Femur (tissue), 1 donor: ENCODE results near the gene ZNF512B.
"Not testable (repeated sequence)": the region's sequence is repeated elsewhere in the genome, so short reads cannot be mapped to it uniquely, and the experiment has no call there.

Experiments
- DNase-seq: peaks from one replicate; pipeline ENCODE4 v3.0.0-alpha.2; 2017

The ZNF512B gene

DNA sequence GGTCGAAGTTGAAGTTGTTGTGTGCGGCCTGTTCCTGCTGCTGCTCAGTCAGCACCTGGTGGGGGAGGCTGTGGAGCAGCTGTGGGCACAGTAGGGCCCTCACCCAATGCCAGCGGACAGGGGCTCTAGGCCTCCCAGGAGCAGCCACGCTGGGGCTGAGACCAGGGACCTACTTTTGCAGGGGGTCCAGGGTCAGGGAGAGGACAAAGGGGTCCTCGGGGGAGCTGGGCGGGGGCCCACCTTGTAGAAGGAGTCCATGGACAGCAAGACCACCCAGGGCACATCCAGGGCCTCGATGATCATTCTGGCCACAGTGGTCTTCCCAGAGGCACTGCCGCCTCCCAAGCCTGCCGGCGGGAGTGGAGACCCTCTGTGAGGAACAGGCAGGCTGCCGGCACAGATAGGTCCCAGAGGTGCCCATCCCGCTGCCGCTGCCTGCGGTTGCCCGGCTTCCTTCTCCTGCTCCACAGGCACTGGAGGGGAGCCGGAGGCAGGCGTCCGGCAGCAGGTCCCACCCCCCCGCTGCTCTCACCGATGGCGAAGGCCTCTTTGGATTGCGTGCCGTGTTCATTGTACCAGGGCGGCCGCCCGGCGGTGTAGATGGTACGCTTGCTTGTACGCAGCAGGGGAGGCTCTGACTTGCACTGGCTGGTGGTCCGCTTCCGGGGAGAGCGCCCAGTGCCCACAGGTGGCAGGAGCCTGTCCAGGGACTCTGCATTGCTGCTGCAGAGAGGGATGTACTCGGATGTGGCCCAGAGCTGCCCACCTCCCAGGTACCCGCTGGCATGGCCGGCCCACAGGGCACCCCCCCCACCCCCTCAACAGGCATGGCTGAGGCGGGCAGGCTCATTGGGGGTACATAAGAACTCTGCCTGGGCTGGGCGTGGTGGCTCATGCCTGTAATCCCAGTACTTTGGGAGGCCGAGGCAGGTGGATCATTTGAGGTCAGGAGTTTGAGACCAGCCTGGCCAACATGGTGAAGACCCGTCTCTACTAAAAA lies 23.5 kb downstream of the ZNF512B start:
- no peak for DNase-seq

DNA sequence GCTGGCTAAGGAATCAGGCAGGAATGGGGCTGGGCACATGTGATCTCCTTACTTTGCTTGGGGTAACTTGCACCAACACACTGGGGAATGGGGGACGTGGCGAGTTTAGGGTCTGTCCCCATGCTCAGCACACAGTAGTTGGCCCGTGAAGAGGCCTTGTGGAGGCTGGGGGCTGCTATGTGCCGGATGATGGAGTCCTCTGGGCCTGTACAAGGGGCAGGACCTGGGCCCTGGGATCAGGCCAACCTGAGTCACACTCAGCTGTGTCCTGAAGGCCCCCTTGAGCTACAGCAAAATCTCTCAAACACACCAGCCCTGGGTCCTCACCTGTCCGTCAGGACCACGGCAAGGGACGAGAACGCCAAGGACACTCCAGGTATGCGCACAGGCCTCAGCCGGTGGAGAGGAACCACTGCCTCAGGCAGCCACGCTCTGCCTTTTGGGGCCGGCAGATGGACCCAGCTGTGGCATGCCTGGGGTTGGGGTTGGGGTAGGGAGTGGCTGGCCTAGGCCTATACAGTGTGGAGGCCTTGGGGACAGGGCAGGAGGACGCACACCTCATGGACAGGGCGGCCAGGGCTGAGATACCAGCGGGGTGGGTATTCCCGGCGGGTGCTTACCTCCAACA lies 24.6 kb downstream of the ZNF512B start:
- no peak for DNase-seq

DNA sequence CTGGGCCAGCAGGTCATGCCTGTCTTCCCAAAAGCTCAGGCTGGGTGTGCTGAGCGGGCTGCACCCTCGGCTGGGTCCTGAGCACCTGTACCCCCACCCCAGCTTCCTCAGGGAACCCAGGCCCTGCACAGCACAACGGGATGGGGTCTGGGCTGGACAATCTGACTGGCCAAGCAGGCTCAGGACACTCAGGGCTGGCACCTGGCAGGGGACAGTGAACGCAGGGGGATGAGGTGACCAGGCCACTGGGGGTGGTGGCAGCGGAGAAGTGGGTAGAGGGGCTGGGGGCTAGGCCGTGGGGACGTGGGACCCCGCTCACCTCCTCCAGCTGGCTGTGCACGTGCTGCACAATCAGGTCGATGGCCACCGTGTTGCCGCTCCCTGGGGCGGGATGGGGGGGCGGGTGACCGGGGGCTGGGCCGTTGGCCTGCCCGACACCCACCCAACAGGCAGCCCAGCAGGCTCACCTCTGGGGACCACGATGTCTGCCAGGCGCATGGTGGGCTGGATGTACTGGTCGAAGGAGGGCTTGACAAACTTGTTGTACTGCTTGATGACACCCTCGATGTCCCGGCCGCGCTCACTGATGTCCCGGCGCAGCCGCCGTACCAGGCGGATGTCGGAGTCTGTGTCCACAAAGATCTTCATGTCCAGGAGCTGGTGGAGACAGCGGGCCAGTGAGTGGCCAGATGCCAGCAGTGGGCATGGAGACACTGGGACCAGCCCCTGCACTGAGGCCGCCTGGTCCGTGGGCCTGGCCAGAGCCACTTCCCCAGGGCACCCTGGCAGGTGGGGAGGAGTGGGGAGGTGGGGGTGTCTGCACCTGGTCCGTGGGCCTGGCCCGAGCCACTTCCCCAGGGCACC lies 25.4 kb downstream of the ZNF512B start:
- DNase-seq = no peak

DNA sequence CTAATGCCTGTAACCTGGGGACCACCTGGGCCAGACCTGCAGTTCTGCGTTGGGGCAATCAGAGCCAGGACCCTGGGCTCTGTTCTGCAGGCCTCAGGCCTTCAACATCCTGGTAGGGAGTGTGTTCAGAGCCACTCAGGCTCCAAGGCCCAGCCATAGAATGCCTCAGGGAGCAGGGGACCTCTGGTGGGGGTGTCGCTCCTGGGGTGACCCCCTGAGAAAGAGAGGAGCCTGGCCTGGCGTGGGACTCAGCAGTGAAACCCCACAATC lies 26.0 kb downstream of the ZNF512B start:
- DNase-seq = no peak

DNA sequence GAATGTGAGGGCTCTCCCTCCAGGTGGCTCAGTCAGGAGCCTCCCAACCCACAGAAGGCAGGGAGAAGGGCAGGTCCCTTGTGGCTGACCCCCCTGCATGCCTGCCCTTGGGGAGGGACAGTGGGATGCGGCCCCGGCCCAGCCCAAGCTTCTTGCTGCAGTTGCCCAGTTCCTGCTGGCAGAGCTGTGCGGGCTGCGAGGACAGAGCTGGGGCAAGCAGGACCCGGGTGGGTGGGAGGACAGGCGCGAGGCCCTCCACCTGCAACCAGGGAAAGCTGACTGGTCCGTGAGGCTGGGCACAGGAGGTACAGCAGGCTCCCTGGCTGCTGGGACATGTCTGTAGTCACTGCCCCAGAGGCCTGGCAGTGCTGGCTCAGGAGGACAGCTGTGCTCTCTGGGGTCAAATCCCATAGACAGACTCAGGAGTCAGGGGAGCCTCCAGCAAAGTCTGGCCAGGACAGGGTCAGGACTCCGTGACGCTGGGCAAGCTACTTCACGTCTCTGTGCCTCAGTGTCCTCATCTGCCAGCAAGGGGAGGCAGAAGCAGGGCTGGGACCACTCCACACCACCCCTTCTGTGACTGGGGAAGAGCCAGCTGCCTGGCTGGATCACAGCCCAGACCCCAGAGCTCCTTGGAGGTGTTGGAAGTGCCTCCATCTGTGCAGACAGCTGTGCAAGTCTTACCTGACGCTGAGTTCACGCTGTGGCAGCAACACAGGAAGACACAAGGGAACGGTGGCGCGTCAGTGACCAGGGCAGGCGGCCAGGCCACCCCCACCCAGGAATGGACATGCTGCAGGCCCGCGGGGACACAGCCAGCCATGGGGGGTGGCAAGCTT lies 26.5 kb downstream of the ZNF512B start:
- DNase-seq = no peak

DNA sequence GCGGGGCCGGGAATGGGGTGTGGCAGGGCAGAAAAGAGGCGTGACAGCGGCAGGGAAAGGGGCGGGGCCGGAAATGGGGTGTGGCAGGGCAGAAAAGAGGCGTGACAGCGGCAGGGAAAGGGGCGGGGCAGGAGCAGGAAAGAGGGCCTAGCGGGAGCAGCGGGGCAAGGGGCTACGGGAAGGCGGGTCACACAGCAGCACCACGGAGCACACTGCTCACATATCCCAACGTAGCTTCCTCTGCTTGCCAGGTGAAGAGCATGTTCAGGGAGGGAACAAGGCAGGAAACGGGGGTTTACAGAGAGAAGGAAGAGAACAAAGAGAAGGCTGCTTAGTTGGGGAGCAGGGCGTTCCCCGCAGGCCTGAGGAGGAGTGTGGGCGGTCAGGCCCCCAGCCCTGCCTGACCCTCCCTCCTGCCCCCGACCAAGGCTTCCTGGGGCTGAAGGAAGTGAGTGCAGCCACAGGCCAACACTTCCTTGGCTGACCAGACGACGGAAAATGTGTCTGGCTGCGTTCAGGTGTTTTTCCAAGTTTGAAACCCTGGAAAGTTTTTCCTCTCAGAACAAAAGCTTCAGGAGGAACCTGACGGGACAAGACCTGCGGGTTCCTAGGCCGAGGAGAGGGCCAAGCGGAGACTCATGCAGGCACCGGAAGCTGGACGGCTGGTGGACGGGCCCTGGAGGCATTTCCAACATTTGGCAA lies 27.3 kb downstream of the ZNF512B start:
- peak; percentile 70 for DNase-seq

DNA sequence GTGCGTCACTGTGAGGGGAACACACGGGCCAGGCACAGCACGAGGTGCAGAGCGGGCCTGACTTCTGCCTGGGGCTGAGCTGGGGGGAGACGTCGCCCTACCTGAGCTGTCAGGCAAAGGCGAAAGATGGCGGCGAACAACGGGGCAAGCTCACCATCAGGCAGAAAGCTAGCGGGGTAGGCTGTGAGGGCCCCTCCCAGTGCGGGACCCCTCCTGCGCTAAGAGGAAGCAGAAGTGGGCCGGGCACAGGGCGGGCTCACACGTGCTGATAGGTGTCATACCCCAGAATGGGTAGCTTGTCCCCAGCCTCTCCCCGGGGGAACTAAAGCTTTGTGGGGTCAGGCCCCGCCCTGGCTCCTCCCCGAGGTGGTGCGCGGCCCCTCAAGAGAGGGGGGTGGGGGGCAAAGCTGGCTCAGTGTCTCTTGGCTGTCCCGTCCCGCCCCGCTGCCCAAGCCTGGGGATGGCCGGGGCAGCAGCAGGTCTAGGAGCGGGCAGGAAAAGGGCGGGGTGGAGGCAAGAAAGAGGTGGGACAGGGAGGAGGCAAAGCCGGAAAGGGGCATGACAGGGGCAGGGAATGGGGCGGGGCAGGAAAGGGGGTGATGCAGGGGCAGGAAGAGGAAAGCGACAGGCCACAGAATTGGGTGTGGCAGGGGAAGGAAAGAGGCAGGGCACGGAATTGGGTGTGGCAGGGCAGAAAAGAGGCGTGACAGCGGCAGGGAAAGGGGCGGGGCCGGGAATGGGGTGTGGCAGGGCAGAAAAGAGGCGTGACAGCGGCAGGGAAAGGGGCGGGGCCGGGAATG lies 28.2 kb downstream of the ZNF512B start:
- peak; percentile 78 for DNase-seq

DNA sequence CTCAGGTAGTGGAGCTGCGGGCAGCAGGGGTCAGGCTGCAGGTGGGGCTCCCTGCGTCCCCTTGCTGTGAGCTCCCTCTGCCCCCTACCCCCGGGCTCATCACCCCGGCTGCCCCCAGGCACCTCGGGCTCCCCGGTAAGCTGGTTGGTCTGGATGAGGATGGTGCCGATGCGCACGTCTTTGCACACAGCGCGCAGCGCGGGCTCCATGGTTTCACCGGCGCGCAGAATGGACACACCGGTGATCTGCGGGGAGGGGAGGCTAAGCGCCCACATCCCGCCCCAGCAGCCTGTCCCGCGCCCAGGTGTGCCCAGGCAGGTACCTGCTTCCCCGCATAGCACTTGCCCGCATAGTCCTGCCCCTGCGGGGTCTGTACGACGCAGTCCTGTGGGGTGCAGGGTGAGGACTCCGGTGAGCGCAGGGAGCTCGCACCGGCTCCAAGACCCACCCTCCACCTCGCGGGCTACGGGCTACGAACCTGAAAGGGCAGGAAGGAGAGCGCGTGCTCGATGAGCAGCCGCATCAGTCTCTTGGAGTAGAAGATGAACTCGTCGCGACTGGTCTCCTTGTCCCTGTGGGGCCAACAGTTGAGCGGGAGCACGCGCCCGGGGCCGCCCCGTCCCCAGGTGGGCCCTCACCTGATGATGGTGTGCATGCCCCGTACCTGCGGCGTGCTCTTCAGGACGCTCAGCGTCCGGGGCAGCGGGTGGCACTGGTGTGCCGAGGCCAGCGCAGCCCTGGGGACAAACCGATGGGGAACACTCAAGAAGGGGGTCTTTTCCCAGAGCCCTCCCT lies 29.1 kb downstream of the ZNF512B start:
- DNase-seq = peak; percentile 24

DNA sequence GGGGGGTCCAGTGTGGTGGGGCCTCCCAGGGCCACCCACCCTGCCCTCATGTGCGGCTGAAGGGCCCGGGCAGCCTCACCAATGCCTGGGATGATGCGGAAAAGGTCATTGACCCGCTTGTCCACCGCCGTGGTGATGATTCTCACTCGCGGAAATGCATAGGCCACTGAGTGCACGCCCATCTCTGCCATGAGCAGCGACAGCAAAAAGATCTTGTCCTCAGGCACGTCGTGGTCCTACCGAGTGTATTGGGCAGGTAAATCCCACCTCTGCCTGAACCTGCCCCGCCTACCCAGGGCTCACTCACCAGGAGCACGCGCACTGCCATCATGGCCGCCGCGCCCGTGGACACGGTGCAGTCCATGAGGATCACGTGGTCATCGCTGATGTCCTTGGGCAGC lies 29.7 kb downstream of the ZNF512B start:
- DNase-seq = peak; percentile 22

DNA sequence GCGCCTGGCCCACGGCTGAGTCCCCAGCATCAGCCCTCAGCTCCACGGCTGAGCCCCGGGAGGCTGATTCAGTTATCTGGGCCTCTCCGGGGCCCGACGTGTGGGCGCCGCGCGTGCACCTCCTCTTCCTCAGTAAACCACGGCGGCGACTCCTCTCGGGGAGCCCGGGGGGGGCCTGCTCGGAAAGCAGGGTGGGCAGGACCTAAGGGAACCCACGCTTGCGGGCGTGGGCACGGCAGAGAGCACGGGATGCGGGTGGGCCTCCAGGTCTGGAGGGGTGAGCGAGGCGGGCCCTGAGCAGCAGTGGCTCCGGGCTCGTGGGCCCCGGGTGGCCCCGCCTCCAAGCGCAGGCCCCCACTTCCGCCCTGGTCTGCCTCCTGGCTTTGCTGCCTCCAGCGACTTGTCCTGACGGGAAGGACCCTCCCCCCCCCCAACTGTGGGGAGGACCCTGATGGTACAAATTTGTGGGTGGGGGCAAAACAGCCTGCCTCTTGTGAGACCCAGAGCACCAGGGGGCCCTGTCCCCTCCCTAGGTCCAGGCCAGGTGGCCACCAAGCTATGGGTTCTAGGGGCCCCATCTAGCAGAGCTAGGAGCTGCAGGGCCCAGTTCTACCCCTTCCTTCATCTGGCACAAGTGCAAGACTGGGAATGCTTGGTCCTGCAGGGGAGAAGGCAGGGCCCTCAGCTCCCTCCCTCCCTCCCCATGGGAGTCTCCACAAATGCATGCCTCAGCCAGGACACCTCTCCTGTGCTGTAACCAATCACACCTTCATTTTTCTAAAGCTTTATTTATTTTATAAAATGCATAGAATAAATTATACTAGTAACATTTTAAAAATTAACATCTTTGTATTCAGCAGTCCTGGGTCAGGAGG lies 30.4 kb downstream of the ZNF512B start:
- DNase-seq = peak; percentile 36

DNA sequence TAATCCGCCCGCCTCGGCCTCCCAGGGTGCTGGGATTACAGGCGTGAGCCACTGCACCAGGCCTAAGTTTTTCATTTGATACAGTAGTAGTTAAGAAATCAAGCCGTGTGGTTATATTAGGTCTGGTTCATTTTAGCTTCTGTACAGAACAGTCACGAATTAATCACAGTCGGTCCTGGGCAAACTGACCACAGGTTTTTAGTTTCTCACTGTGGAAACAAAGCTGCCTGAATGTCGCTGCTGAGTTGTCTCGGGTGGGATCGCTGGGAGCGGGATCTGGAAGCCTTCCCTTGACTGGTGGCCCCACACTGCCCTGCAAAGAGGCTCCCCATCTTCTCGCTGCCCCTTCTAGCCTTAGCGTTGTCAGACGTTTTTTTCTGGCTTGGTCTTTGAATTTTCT lies 32.1 kb downstream of the ZNF512B start:
- DNase-seq = peak; percentile 22

DNA sequence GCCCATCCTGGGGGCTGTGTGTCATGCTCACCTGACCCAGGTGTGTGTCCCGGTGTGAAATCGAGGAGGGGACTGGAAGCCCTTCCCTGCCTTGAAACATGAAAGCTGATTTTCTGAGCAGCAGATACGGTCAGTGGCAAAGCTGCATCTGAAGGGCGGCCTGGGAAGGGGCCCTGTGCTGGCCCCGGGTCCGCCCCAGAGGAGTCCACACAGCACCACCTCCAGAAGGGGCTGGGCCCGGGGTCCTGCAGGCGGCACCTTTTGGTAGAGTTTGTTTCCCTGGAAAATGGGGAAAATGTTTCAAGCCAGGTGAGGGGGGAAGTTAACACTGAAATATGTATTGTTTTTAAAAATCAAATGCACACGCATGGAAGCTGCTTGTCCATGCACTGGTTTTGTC lies 34.3 kb downstream of the ZNF512B start:
- no peak for DNase-seq

DNA sequence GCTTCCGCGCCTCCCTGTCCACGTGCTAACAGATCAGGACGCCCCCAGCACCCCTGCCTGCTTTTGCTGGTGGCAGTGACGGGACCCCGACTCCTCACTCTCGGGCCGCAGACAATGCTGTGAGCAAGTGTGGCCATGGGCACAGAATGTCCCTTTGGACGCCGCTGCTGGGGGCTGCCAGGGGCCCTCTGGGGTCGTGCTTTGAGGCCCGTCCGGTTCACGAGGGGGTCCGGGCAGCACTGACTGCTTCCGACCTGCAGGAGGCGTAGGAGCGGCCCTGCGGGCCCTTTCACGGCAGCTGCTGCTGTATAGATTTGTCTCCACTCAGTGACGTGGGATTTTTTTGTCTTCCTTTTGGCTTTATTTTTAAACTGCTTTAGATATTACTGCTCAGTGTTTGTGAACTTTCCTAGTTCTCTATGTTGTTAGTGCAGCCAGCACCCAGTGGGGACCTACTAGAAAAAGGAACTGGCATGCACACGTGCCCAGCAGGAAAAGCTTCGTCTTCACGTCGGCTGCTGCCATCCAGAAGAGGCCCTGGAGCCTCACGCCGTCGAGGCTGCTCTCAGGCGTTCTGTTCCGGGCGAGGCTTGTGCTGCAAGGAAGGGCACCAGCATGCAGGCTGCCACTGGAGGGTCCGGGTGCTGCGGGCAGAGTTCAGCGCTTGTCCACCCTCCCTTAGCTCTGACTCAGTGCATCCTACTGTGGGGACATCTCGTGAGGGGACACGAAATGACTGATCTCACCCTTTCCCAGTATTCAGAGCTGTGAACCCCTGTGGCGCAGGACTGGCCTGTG lies 35.3 kb downstream of the ZNF512B start:
- DNase-seq = no peak

DNA sequence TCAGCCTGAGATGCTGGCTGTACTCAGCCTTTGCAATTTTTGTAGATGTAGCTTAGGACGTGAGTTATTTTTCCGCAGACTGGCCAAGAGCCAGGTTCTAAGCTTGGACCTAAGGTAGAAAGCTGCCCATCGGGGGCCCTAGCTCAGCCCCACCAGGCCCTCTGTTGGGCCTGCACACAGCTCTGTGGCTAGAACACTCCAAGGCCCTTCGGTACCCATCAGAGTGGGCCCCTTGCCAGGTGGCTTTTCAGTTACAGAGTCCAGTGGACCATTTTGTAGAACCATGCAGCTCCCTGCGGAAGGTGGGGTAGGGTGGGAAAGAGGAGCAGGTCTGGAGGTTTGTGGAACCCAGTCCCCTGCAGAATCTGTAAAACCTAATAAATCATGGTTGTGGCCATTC lies 36.1 kb downstream of the ZNF512B start:
- DNase-seq = no peak

DNA sequence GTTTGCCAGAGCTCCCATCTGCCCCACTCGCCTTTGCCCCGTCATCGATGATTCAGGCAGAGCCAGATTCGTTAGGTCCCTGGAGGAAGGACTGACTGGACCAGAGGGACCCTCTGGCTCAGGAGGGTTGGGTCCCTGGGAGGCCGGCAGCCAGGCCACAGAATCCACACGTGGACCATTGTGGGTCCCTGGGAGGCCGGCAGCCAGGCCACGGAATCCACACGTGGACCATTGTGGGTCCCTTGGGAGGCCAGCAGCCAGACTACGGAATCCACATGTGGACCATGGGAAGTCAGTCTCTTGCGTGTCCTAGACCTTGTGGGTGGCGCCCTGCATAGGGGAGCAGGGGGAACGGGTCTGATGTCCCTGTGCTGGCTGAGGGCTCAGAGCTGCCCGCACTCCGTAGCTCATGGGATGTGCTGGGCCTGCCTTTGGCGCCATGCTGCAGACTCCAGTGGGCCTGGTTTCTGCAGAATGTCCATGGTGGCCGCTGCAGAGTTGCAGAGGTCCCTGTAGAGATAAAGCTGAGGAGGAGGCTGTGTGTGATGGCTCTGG lies 37.0 kb downstream of the ZNF512B start:
- DNase-seq = no peak

DNA sequence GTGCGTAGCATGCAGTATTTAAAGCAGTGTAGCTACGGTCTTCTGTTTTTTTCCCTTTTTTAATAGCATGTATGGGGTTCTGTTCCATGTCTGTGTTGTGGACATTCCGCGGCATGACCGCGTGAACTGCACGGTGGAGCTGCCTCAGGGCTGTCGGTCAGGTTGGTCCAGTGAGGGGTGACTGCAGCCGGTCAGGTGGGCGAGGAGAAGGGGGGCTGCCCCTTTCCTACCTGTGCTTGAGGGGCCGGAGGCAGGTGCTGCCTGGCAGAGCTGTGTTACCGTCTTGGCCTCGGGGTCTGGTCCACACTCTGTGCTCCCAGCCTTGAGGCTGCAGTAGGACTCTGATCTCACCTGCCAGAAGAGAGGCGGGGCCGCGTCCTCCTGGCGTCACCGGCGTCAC lies 38.0 kb downstream of the ZNF512B start:
- DNase-seq = no peak

DNA sequence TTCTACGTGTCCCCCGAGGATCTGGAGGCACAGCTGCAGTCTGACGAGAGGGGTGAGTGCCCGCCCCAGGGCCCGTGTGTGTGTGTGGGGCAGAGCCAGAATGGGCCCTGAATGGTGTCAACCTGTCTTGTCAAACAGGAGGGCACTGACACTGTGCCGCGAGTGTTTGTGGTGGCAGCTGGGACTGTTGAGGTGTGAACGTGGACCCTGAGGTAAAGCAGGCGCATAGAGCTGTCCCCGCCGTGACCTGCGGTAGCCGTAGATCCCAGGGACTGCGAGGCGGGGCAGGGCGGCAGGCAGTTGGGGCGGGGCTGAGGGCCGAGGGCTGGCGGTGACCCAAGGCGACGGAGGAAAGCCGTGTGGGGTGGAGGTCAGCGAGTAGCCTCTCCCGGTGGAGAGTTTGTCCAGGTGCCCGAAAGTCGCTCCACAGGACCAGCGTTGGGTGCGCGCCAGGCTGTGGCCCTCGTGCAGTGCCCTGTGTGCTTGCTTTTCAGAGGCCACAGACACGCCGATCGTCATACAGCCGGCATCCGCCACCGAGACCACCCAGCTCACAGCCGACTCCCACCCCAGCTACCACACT lies 38.7 kb downstream of the ZNF512B start:
- DNase-seq = no peak

DNA sequence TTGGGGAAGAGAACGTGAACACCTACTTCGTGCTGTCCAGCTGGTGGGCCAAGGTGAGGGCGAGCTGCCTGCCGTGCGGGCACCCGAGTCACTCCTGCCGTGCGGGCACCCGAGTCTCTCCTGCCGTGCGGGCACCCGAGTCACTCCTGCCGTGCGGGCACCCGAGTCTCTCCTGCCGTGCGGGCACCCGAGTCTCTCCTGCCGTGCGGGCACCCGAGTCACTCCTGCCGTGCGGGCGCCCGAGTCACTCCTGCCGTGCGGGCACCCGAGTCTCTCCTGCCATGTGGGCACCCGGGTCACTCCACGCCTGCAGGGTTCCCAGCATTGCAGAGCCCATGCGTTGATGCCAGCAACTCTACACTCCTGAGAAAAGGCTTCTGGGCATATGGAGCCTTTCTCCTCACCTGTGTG lies 40.3 kb downstream of the ZNF512B start:
- DNase-seq = not testable (repeated sequence)
